ENCODE measurements around the gene GRAMD1B. TPM values are rescaled to one million over a fixed set of nuclear protein-coding genes. Genes with fewer than 3 reads are reported as not detected.

The GRAMD1B gene
- total and polyA plus RNA-seq, 2 donors (not counting 1 experiment from before 2014, with no cell fraction given), result 0.83 to 1.5 TPM

DNA sequence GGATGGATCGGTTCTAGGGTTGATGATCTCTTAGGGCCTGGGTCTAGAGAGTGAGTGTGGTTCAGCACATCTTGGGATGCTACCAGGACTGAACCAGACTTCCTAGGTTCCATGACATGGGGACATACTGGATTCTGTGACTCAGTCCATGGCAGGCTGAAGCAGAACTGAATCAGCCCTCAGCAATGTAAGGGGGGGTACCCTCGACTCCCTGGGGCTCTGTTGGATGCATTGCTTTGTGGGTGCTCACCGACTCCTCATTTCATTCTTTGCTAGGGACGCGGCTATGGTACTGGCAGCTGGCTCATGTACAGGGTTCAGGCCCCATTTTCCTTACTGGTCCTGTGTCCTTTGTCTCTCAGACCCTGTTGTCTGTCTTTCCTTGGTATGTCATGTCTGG is 733 bp upstream of the GRAMD1B start:
- peak in 1 of 2 donors; percentile 70 for DNase-seq (ENCODE audit: low read depth in 2 of 2)
- no peak overlapping the region for H3K4me3 ChIP-seq (replicated peaks in 1 of 4; ENCODE audit: control extremely low read depth in 1 of 4, insufficient read depth in 1 of 4, low read depth in 3 of 4, low read length in 4 of 4)
- no peaks in the 10 kb centered on the region for H3K27me3 ChIP-seq (ENCODE audit: control insufficient read depth, insufficient read depth, low read length)
- peaks cover 2% of the 10 kb centered on the region for H3K4me1 ChIP-seq (ENCODE audit: control insufficient read depth, extremely low read depth, insufficient read depth, low read length)
- no peak for TF ChIP-seq CTCF (conservative IDR thresholded peaks at IDR 0.05 in 1 of 2, IDR thresholded peaks at IDR 0.05 in 1 of 2; ENCODE audit: low read depth in 1 of 2, low read length in 2 of 2)
- TF ChIP-seq EZH2 (IDR thresholded peaks at IDR 0.05; ENCODE audit: low read length, missing control alignments), result no peak
- H3K9me3 ChIP-seq (ENCODE audit: control insufficient read depth, insufficient read depth, low read depth, low read length), result no peaks in the 10 kb centered on the region
- no peak overlapping the region for H3K27ac ChIP-seq (ENCODE audit: insufficient read depth, low read length)
- no peaks in the 10 kb centered on the region for H3K79me2 ChIP-seq (ENCODE audit: control insufficient read depth, insufficient read depth, low read length)
- H3K4me2 ChIP-seq (ENCODE audit: extremely low read depth, insufficient read depth, low read length), result no peak overlapping the region
- no peaks in the 10 kb centered on the region for H4K20me1 ChIP-seq (ENCODE audit: control insufficient read depth, extremely low read depth, insufficient read depth, low read length)
- no peak overlapping the region for H3K9ac ChIP-seq (ENCODE audit: insufficient read depth, low read length)
- no peaks in the 10 kb centered on the region for H3K36me3 ChIP-seq (ENCODE audit: control insufficient read depth, insufficient read depth, low read length)
- H2AFZ ChIP-seq (ENCODE audit: low read length), result no peak overlapping the region

DNA sequence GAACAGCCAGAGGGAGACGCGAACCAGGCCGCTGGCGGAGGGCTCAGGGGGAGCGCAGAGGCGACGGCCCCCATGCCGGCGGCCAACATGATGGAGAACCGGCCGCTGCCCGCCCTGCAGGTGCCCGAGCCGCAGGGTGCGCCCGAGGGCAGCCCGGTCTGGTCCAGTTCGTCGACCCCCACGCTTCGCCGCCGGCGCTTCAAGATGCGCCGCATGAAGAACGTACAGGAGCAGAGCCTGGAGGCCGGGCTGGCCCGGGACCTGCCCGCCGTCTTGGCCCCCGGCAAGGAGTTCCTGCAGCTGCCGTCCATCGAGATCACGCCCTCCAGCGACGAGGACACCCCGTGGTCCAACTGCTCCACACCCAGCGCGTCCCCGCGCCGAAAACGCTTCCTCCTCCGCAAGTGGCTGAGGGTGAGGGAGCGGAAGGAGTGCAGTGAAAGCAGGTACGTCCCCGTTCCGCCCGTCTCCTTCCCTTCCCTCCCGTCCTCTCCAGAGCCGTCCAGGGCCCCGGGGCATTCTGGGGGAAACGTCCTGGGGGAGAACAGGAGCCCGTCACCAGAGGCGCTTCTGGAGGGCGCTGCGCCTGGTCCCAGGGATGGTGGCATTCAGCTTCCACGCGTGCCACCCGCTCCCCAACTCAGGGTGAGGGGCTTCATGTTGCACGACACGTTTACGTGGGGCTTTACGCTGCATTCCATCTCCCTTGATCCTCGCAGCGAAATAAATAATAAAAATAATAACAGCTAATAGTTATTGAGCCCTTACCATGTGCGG is 840 bp downstream of the GRAMD1B start:
- no peaks in the 10 kb centered on the region for H3K79me2 ChIP-seq (ENCODE audit: control insufficient read depth, insufficient read depth, low read length)
- H4K20me1 ChIP-seq (ENCODE audit: control insufficient read depth, extremely low read depth, insufficient read depth, low read length), result no peaks in the 10 kb centered on the region
- H3K9me3 ChIP-seq (ENCODE audit: control insufficient read depth, insufficient read depth, low read depth, low read length), result no peaks in the 10 kb centered on the region
- DNase-seq (ENCODE audit: low read depth in 2 of 2), result peak; percentile 12 to 47
- peak overlapping the region; percentile 64 for H3K9ac ChIP-seq (ENCODE audit: insufficient read depth, low read length)
- H2AFZ ChIP-seq (ENCODE audit: low read length), result peak overlapping the region; percentile 97
- peak overlapping the region; percentile 38 to 64 (median 48) for H3K4me3 ChIP-seq (replicated peaks in 1 of 4; ENCODE audit: control extremely low read depth in 1 of 4, insufficient read depth in 1 of 4, low read depth in 3 of 4, low read length in 4 of 4)
- TF ChIP-seq EZH2 (IDR thresholded peaks at IDR 0.05; ENCODE audit: low read length, missing control alignments) (no peak), CTCF (conservative IDR thresholded peaks at IDR 0.05 in 1 of 2, IDR thresholded peaks at IDR 0.05 in 1 of 2; ENCODE audit: low read depth in 1 of 2, low read length in 2 of 2) (no peak)
- H3K4me1 ChIP-seq (ENCODE audit: control insufficient read depth, extremely low read depth, insufficient read depth, low read length), result peaks cover 2% of the 10 kb centered on the region
- H3K4me2 ChIP-seq (ENCODE audit: extremely low read depth, insufficient read depth, low read length), result peak overlapping the region; percentile 69
- H3K36me3 ChIP-seq (ENCODE audit: control insufficient read depth, insufficient read depth, low read length), result no peaks in the 10 kb centered on the region
- H3K27me3 ChIP-seq (ENCODE audit: control insufficient read depth, insufficient read depth, low read length), result no peaks in the 10 kb centered on the region
- peak overlapping the region; percentile 63 for H3K27ac ChIP-seq (ENCODE audit: insufficient read depth, low read length)

GRCh38 chr11:123431619-123432018 is 1.6 kb downstream of the GRAMD1B start:
- no peaks in the 10 kb centered on the region for H3K36me3 ChIP-seq (ENCODE audit: control insufficient read depth, insufficient read depth, low read length)
- no peaks in the 10 kb centered on the region for H4K20me1 ChIP-seq (ENCODE audit: control insufficient read depth, extremely low read depth, insufficient read depth, low read length)
- H3K9ac ChIP-seq (ENCODE audit: insufficient read depth, low read length), result no peak overlapping the region
- H3K27ac ChIP-seq (ENCODE audit: insufficient read depth, low read length), result no peak overlapping the region
- DNase-seq (ENCODE audit: low read depth in 2 of 2), result no peak
- TF ChIP-seq EZH2 (IDR thresholded peaks at IDR 0.05; ENCODE audit: low read length, missing control alignments) (no peak), CTCF (conservative IDR thresholded peaks at IDR 0.05 in 1 of 2, IDR thresholded peaks at IDR 0.05 in 1 of 2; ENCODE audit: low read depth in 1 of 2, low read length in 2 of 2) (no peak)
- H3K9me3 ChIP-seq (ENCODE audit: control insufficient read depth, insufficient read depth, low read depth, low read length), result no peaks in the 10 kb centered on the region
- no peaks in the 10 kb centered on the region for H3K27me3 ChIP-seq (ENCODE audit: control insufficient read depth, insufficient read depth, low read length)
- no peak overlapping the region for H3K4me3 ChIP-seq (replicated peaks in 1 of 4; ENCODE audit: control extremely low read depth in 1 of 4, insufficient read depth in 1 of 4, low read depth in 3 of 4, low read length in 4 of 4)
- peaks cover 2% of the 10 kb centered on the region for H3K4me1 ChIP-seq (ENCODE audit: control insufficient read depth, extremely low read depth, insufficient read depth, low read length)
- no peak overlapping the region for H2AFZ ChIP-seq (ENCODE audit: low read length)
- H3K4me2 ChIP-seq (ENCODE audit: extremely low read depth, insufficient read depth, low read length), result no peak overlapping the region
- no peaks in the 10 kb centered on the region for H3K79me2 ChIP-seq (ENCODE audit: control insufficient read depth, insufficient read depth, low read length)

Data from fibroblast of lung (primary cell).